GM21737 (cell line): ENCODE data around the gene TOX2.

Source experiments
- ATAC-seq: cut with Tn5 transposase; IDR thresholded peaks from one replicate; pipeline ENCODE4 v1.9.1; 2021; ENCODE audit warnings: mild to moderate bottlenecking, moderate library complexity; ENCODE audit not compliant: unreplicated experiment

Gene TOX2

GRCh38 chr20:43994486-43995100 lies 79.9 kb downstream of the TOX2 start:
- no peak for ATAC-seq

- no peak for ATAC-seq
Observed at GRCh38 chr20:43995645-43996044, 81.0 kb downstream of the TOX2 start.

GRCh38 chr20:43996240-43996930 lies 81.7 kb downstream of the TOX2 start:
- ATAC-seq = no peak

GRCh38 chr20:43999848-44000247 lies 85.2 kb downstream of the TOX2 start:
- ATAC-seq = no peak

- ATAC-seq = no peak
Observed at GRCh38 chr20:44001667-44002596, 87.3 kb downstream of the TOX2 start.

- ATAC-seq = no peak
Observed at GRCh38 chr20:44002861-44003260, 88.2 kb downstream of the TOX2 start.

- no peak for ATAC-seq
Observed at GRCh38 chr20:44003609-44004008, 89.0 kb downstream of the TOX2 start.

GRCh38 chr20:44004306-44004915 lies 89.8 kb downstream of the TOX2 start:
- no peak for ATAC-seq

GRCh38 chr20:44005661-44006060 lies 91.0 kb downstream of the TOX2 start:
- ATAC-seq = no peak

GRCh38 chr20:44006126-44006525 lies 91.5 kb downstream of the TOX2 start:
- ATAC-seq = no peak

GRCh38 chr20:44006578-44006977 lies 91.9 kb downstream of the TOX2 start:
- ATAC-seq = no peak

- ATAC-seq = no peak
Observed at GRCh38 chr20:44008806-44009678, 94.4 kb downstream of the TOX2 start.

- ATAC-seq = no peak
Observed at GRCh38 chr20:44009679-44009992, 95.0 kb downstream of the TOX2 start.

- no peak for ATAC-seq
Observed at GRCh38 chr20:44010162-44010704, 95.6 kb downstream of the TOX2 start.

- ATAC-seq = no peak
Observed at GRCh38 chr20:44011251-44011940, 96.7 kb downstream of the TOX2 start.

GRCh38 chr20:44012466-44013226 lies 98.0 kb downstream of the TOX2 start:
- ATAC-seq = no peak

- ATAC-seq = no peak
Observed at GRCh38 chr20:44014807-44015732, 100.4 kb downstream of the TOX2 start.

GRCh38 chr20:44015733-44016103 lies 101.1 kb downstream of the TOX2 start:
- ATAC-seq = no peak
